Adrenal gland (tissue), 12 donors: ENCODE data around the gene PTK7. TPM values are rescaled to one million over a fixed set of nuclear protein-coding genes. Genes with fewer than 3 reads are reported as not detected.

Source experiments
- DNase-seq, 7 donors: peaks; one replicate each; pipeline ENCODE4 v3.0.0-alpha.2; 2019 to 2020
- H3K27ac ChIP-seq, 5 donors: fragments of 200-600 bp; sonication (generic) in 4 of 5; 1 replicate in 3 of 5; 2 replicates in 2 of 5; pipeline versions ENCODE4 v1.5.1 to v1.8.0; 2016 to 2020; ENCODE audit warnings: mild to moderate bottlenecking in 1 of 5
- H3K27me3 ChIP-seq: fragments of 200-600 bp; 2 replicates; pipeline ENCODE4 v1.8.0; 2021
- H3K36me3 ChIP-seq, 2 donors: fragments of 200-600 bp; replicated peaks in 1 of 2; 1 replicate in 1 of 2; 2 replicates in 1 of 2; pipeline versions ENCODE4 v1.5.1 to v1.8.0; 2018 to 2022
- H3K4me1 ChIP-seq, 2 donors: fragments of 200-600 bp; replicated peaks in 1 of 2; 1 replicate in 1 of 2; 2 replicates in 1 of 2; pipeline versions ENCODE4 v1.5.1 to v1.8.0; 2018 to 2021
- H3K4me3 ChIP-seq, 4 donors: fragments of 200-600 bp; sonication (generic) in 3 of 4; one replicate each; pipeline ENCODE4 v1.5.1; 2016 to 2018
- H3K9me3 ChIP-seq, 3 donors: fragments of 200-600 bp; sonication (generic) in 1 of 3; replicated peaks in 1 of 3; 1 replicate in 2 of 3; 2 replicates in 1 of 3; pipeline versions ENCODE4 v1.5.1 to v1.8.0; 2016 to 2021
- CTCF ChIP-seq, 6 experiments: fragments of 450-650 bp in 4 of 6; fragments of 200-600 bp in 2 of 6; sonication (generic) in 1 of 6; IDR thresholded peaks; 1 replicate in 5 of 6; 2 replicates in 1 of 6; pipeline versions ENCODE4 v1.5.1 to v1.8.0; 2016 to 2021; ENCODE audit warnings: antibody characterized with exemption in 6 of 6, mild to moderate bottlenecking in 2 of 6, moderate library complexity in 1 of 6
- POLR2A ChIP-seq, 2 donors: fragments of 450-650 bp; IDR thresholded peaks; one replicate each; pipeline ENCODE4 v1.6.1; 2017; ENCODE audit warnings: antibody characterized with exemption in 2 of 2, mild to moderate bottlenecking in 2 of 2, moderate library complexity in 1 of 2
- WGBS, 4 donors: extraction: QIAGEN DNeasy Blood & Tissue Kit in 2 of 4; methylation state at CpG; one replicate each; pipeline versions ENCODE4 v1.1.5 to v1.1.7; 2013 to 2017; 5-methylcytosine and 5-hydroxymethylcytosine counted together
- intact Hi-C, 2 donors: fragments of 100-400 bp; cut with DNase I; formaldehyde crosslinking; loops; one replicate each; pipeline versions ENCODE4 v1.14.1 to v1.15.0; 2022 to 2023
- polyA plus RNA-seq, 3 donors: library from polyadenylated mRNA; stranded (reverse); fragments of 200-250 nt in 2 of 3; fragments of 350-450 nt in 1 of 3; fragmentation: Illumina TruSeq in 1 of 3; extraction: RNeasy Lipid Tissue Mini Kit (QIAGEN cat#74804) in 1 of 3; gene quantifications; one replicate each; pipeline ENCODE4 v1.2.3, GENCODE V29; 2013 to 2014
- total RNA-seq, 9 donors: library from RNA; depleted of rRNA in 4 of 9; stranded (reverse); fragments of >200 nt in 4 of 9; fragments of 120-200 nt in 1 of 9; fragmentation: NEBNext Ultra II Directional in 1 of 9; extraction: Animal tissue kit (Norgen Biotek cat#: 25700) in 1 of 9; gene quantifications; one replicate each; pipeline versions ENCODE4 v1.1.0 to v1.2.4, GENCODE V29; 2013 to 2023
- donor health status: healthy with polysubstance abuse.
- donor health status: Bipolar disorder and iron deficiency.
- donor health status: DM: yes; HTN: yes; CAD: no.
- donor health status: DM: no; HTN: no; CAD: no.
- donor health status: DM: no; HTN: no; CAD: no.
- donor health status: DM: yes; HTN: yes; CAD: no.

Gene PTK7
- total and polyA plus RNA-seq, 12 donors, result 2.8 to 16.7 (median 8.2) TPM

GRCh38 chr6:43076464-43077332 is 584 bp downstream of the PTK7 start:
- no peak for DNase-seq
- peak overlapping the region in 2 of 5 donors; percentile 26 to 29 for H3K27ac ChIP-seq
- 1 to 2% (median 1%) methylated on average over 26 to 72 of the region's 72 CpGs for WGBS, 4 donors
- H3K4me1 ChIP-seq, result peaks cover 0 to 4% of the 10 kb centered on the region in 2 donors
- H3K4me3 ChIP-seq, result peak overlapping the region in 2 of 4 donors; percentile 5 to 60
- no peaks in the 10 kb centered on the region for H3K9me3 ChIP-seq
- H3K27me3 ChIP-seq, result no peaks in the 10 kb centered on the region
- peaks cover 0 to 14% of the 10 kb centered on the region in 2 donors for H3K36me3 ChIP-seq
- intact Hi-C loops, result no loop called here
- TF ChIP-seq CTCF (IDR thresholded peaks at IDR 0.05), result no peak
- TF ChIP-seq POLR2A (IDR thresholded peaks at IDR 0.05), result no peak

- no peak overlapping the region for H3K27ac ChIP-seq
- WGBS, 4 donors, result 41 to 55% (median 47%) methylated on average over 6 to 8 of the region's 8 CpGs
- no peak for DNase-seq
- intact Hi-C loops, result no loop called here
- H3K9me3 ChIP-seq, result no peaks in the 10 kb centered on the region
- H3K4me3 ChIP-seq, result peak overlapping the region in 1 of 4 donors; percentile 60
- no peak for TF ChIP-seq CTCF (IDR thresholded peaks at IDR 0.05)
- TF ChIP-seq POLR2A (IDR thresholded peaks at IDR 0.05), result no peak
- peaks cover 0 to 4% of the 10 kb centered on the region in 2 donors for H3K4me1 ChIP-seq
- H3K27me3 ChIP-seq, result no peaks in the 10 kb centered on the region
- H3K36me3 ChIP-seq, result peaks cover 0 to 8% of the 10 kb centered on the region in 2 donors
Observed at GRCh38 chr6:43077333-43077809, 1.3 kb downstream of the PTK7 start.

GRCh38 chr6:43077981-43078511 is 1.9 kb downstream of the PTK7 start:
- WGBS, 4 donors, result 81 to 89% (median 88%) methylated on average over 6 of the region's 6 CpGs
- Histone ChIP-seq H3K27me3 (no peaks in the 10 kb centered on the region), H3K27ac (no peak overlapping the region), H3K4me1 (peaks cover 0 to 4% of the 10 kb centered on the region in 2 donors), H3K36me3 (peaks cover 0 to 2% of the 10 kb centered on the region in 2 donors), H3K4me3 (no peak overlapping the region), H3K9me3 (no peaks in the 10 kb centered on the region)
- intact Hi-C loops, result no loop called here
- no peak for DNase-seq
- TF ChIP-seq CTCF (IDR thresholded peaks at IDR 0.05) (no peak), POLR2A (IDR thresholded peaks at IDR 0.05) (no peak)

GRCh38 chr6:43078691-43079090 is 2.6 kb downstream of the PTK7 start:
- H3K36me3 ChIP-seq, result no peaks in the 10 kb centered on the region
- no peak for TF ChIP-seq CTCF (IDR thresholded peaks at IDR 0.05)
- TF ChIP-seq POLR2A (IDR thresholded peaks at IDR 0.05), result no peak
- H3K27me3 ChIP-seq, result no peaks in the 10 kb centered on the region
- intact Hi-C loops, result no loop called here
- no peaks in the 10 kb centered on the region for H3K9me3 ChIP-seq
- WGBS, 4 donors, result 78 to 91% (median 86%) methylated on average over 2 of the region's 2 CpGs
- no peak overlapping the region for H3K4me3 ChIP-seq
- no peak overlapping the region for H3K27ac ChIP-seq
- DNase-seq, result no peak
- peaks cover 0 to 4% of the 10 kb centered on the region in 2 donors for H3K4me1 ChIP-seq
